Fibroblast of mammary gland (primary cell): Measurements from ENCODE around the gene NXN.
"Not testable (repeated sequence)": the region's sequence is repeated elsewhere in the genome, so short reads cannot be mapped to it uniquely, and the experiment has no call there.

Experiments used
- DNase-seq: peaks from one replicate; pipeline ENCODE4 v3.0.0-alpha.2; 2010; ENCODE audit warnings: low read depth
- H3K4me3 ChIP-seq: 2 replicates; pipeline ENCODE4 v1.5.1; 2011; ENCODE audit warnings: low read depth, mild to moderate bottlenecking, low read length, moderate library complexity; ENCODE audit not compliant: control insufficient read depth
- TF ChIP-seq, protein P1 (sequence below): conservative IDR thresholded peaks from 2 replicates; pipeline ENCODE4 v1.5.1; 2011; ENCODE audit warnings: low read depth, low read length, inconsistent platforms; ENCODE audit not compliant: control insufficient read depth, insufficient read depth

The NXN gene

DNA sequence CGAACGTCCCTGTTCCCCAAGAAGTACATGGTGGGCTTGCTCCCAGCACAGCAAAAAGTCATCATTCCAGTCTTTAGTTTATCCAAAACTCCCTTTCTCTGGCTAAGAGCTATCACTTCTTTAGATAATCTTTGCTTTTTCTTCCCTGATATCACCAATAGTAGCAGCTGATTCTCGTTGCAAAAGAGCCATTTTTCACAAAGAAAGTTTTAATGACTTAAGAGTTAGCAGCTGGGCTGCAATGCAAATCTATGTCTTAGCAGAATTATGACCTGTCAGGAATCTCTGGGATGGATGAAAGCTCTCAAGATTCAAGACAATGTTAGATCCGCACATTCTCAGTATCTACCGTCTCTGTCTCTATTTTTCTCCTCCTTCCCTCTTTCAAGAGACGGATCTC is 53.8 kb downstream of the NXN start:
- TF ChIP-seq, protein P1, sequence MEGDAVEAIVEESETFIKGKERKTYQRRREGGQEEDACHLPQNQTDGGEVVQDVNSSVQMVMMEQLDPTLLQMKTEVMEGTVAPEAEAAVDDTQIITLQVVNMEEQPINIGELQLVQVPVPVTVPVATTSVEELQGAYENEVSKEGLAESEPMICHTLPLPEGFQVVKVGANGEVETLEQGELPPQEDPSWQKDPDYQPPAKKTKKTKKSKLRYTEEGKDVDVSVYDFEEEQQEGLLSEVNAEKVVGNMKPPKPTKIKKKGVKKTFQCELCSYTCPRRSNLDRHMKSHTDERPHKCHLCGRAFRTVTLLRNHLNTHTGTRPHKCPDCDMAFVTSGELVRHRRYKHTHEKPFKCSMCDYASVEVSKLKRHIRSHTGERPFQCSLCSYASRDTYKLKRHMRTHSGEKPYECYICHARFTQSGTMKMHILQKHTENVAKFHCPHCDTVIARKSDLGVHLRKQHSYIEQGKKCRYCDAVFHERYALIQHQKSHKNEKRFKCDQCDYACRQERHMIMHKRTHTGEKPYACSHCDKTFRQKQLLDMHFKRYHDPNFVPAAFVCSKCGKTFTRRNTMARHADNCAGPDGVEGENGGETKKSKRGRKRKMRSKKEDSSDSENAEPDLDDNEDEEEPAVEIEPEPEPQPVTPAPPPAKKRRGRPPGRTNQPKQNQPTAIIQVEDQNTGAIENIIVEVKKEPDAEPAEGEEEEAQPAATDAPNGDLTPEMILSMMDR: no peak
- no peak overlapping the region for H3K4me3 ChIP-seq
- DNase-seq: no peak

DNA sequence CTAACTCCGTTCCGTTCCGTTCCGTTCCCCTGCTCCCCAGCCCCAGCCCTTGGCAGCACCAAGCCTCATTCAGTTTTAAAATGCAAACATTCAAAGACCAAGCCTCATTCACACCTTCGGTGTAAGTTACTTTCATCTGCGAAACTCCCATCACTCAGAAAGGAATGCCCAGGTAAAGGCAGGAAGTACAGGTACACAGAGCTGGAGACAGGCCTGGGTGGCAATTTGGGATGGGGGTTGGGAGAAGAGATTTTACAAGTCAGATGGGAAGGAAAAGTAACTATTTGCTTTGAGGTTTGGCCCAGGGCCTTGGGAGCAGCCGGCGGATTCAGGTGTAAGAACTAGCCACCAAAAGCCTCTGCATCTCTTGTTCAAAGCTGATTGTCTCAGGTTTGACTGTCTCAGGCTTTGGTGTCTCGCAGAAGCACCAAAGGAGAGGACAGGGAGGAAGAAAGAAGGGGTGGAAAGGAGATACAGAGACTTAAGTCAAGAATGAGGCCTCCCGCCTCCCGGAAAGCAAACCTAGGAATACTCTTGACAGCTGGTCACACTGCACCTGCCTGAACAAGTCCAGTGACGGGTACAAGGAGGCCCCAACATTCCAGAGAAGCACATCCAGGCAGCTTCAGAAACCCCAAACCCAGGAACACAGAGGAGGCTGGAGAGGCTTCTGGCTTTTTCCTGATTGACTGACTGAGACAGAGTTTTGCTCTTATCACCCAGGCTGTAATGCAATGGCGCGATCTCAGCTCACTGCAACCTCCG is 54.7 kb downstream of the NXN start:
- H3K4me3 ChIP-seq: no peak overlapping the region
- TF ChIP-seq, protein P1: no peak
- DNase-seq: no peak

DNA sequence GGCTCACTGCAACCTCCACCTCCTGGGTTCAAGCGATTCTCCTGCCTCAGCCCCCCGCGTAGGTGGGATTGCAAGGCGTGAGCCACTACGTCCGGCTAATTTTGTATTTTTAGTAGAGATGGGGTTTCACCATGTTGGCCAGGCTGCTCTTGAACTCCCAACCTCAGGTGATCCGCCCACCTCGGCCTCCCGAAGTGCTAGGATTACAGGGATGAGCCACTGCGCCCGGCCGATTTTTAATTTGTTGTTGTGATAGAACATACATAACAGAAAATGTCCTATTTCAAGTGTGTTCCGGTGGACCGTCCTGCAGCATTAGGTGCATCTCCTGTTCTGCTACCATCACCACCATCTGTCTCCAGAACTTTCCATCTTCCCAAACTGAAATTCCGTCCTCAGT is 55.3 kb downstream of the NXN start:
- not testable (repeated sequence) for H3K4me3 ChIP-seq, DNase-seq

DNA sequence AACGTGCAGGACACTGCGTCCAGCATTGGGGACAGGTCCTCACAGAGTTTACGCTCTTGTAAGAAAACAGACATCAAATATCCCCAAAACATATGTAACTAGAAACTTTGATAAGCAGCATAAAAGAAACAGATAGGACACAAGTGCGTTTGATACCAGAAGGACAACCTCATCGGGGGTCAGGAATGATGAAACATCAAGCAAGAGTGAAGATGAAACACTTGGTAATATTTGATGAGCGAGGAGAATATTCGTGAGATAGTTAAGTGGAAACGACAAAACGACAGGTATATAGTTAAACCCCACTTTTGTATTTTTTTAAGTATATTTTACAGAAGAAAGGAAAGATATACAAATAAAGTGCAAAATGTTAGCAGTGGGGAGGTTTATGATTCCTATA is 55.9 kb downstream of the NXN start:
- H3K4me3 ChIP-seq: no peak overlapping the region
- TF ChIP-seq, protein P1: no peak
- DNase-seq: no peak

DNA sequence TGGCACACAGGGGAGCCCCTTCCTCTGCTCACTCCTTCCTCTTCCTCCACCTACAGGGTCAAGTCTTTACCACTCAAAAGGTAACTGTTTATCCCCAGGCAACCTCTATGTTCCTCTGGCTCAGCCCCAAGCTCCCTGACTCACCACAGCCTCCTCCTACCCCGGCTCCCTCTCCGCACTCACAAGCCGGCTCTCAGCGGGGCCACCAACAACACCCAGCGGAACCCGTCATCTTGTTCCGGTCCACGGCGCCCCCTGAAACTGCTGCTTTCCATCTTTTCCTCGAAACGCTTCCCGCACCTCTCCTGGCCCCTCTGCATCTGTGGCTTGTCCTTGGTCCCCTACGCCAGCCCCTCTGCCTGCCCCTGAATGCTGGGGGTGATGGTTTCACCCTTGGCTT is 58.4 kb downstream of the NXN start:
- H3K4me3 ChIP-seq: no peak overlapping the region
- peak; percentile 70 for DNase-seq
- TF ChIP-seq, protein P1: no peak

DNA sequence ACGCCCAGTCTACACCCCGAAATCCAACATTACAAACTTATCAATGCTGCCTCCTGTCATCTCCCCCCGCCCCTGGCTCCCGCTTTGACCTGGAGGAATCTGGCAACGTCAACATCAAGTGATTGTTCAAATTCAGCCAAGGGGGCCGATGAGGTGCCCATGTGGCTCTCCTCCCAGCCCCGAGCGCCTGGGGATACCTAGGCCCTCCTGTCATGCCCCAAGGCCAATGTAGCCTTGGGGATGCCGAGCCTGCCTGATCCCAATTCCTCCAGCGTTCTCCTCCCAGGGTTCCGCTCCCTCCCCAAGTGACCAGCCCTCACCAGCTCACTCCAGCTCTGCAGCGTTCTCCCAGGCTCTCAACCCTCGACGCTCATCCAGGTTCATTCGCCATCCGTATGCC is 59.4 kb downstream of the NXN start:
- H3K4me3 ChIP-seq: no peak overlapping the region
- DNase-seq: no peak
- TF ChIP-seq, protein P1: no peak

DNA sequence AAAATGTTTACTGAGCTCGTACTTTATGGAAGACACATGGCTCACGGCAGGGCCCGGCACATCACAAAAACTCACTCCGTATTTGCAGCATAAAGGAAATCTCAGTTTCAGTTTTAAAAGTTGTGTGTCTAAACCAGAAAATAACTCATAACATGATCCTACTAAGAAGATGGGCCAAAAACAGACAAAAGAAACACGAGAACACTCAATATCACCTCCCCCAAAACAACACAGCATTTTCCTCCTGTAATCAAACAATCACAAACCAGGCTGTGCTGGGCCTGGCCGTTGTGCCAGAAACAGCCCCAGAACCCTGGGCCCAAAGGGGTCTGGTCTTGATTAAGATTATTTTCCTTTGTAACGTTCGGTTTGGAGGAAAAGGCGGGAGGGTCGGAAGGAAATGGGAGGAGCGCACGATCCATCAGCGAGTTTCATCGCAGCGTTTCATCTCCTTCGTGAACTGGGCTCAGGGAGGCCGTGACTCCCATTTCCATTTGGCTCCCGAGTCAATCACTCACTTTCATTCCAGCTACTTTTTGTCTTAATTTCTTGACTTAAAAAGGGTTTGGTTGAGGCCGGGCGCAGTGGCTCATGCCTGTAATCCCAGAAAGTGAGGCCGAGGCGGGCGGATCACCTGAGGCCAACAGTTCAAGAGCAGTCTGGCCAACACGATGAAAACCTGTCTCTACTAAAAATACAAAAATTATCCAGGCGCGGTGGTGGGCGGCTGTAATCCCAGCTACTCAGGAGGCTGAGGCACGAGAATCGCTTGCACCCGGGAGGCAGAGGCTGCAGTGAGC is 61.4 kb downstream of the NXN start:
- TF ChIP-seq, protein P1: no peak
- H3K4me3 ChIP-seq: no peak overlapping the region
- peak; percentile 65 for DNase-seq
